GM12878 (cell line): ENCODE measurements around the gene ITGA2. TPM values are rescaled to one million over a fixed set of nuclear protein-coding genes. Genes with fewer than 3 reads are reported as not detected.

Source experiments
- BCL11A ChIP-seq: IDR thresholded peaks from 2 replicates; pipeline ENCODE4 v1.6.1; 2011; ENCODE audit warnings: low read depth, low read length
- BCLAF1 ChIP-seq: fragments of 450-650 bp; IDR thresholded peaks from 2 replicates; pipeline ENCODE4 v1.6.1; 2017; ENCODE audit warnings: antibody characterized with exemption, mild to moderate bottlenecking, moderate library complexity
- CHD1 ChIP-seq: IDR thresholded peaks from 2 replicates; pipeline ENCODE4 v1.6.1; 2012; ENCODE audit warnings: low read depth, low read length, improper control_type of control experiment
- CHD2 ChIP-seq: IDR thresholded peaks from 2 replicates; pipeline ENCODE4 v1.6.1; 2011; ENCODE audit warnings: low read depth, low read length, improper control_type of control experiment, borderline replicate concordance
- NRF1 ChIP-seq: conservative IDR thresholded peaks from 2 replicates; pipeline ENCODE4 v1.6.1; 2011; ENCODE audit warnings: mild to moderate bottlenecking, low read depth, low read length, improper control_type of control experiment
- SMAD1 ChIP-seq: fragments of 450-650 bp; IDR thresholded peaks from 2 replicates; pipeline ENCODE4 v1.6.1; 2018; ENCODE audit warnings: mild to moderate bottlenecking, low read depth; ENCODE audit not compliant: partially characterized antibody
- TBL1XR1 ChIP-seq: IDR thresholded peaks from 2 replicates; pipeline ENCODE4 v1.6.1; 2012; ENCODE audit warnings: low read depth, low read length, improper control_type of control experiment
- TCF3 ChIP-seq: IDR thresholded peaks from 2 replicates; pipeline ENCODE4 v1.6.1; 2012; ENCODE audit warnings: low read depth, mild to moderate bottlenecking, low read length, borderline replicate concordance; ENCODE audit not compliant: insufficient read depth
- ZBTB33 ChIP-seq: fragments of 450-650 bp; IDR thresholded peaks from 2 replicates; pipeline ENCODE4 v1.6.1; 2017; ENCODE audit warnings: mild to moderate bottlenecking
- ZNF217 ChIP-seq: fragments of 450-650 bp; IDR thresholded peaks from 2 replicates; pipeline ENCODE4 v1.6.1; 2017; ENCODE audit warnings: antibody characterized with exemption, mild to moderate bottlenecking
- ZZZ3 ChIP-seq: IDR thresholded peaks from 2 replicates; pipeline ENCODE4 v1.6.1; 2011; ENCODE audit warnings: low read depth; ENCODE audit not compliant: control insufficient read depth, insufficient read length
- polyA plus RNA-seq, 11 experiments: library from polyadenylated mRNA; depleted of rRNA in 4 of 11; unstranded in 6 of 11; stranded (reverse) in 5 of 11; fragments of >200 nt; fragmentation: Nextera tagmentation in 4 of 11; fragmentation: Illumina TruSeq in 1 of 11; extraction: Ambion mirVana in 4 of 11; extraction: Trizol in 1 of 11; gene quantifications; 1 replicate in 1 of 11; 2 replicates in 10 of 11; pipeline versions ENCODE4 v1.2.1 to v1.2.3, GENCODE V29; 2011 to 2016; ENCODE audit warnings: inconsistent platforms in 2 of 11, missing spikeins in 2 of 11, low read depth in 1 of 11
- total RNA-seq, 4 experiments: library from RNA; depleted of rRNA in 3 of 4; stranded (reverse); fragments of >200 nt in 3 of 4; fragmentation: Illumina TruSeq in 1 of 4; extraction: Trizol in 1 of 4; gene quantifications; 2 replicates each; pipeline versions ENCODE4 v1.2.1 to v1.2.3, GENCODE V29; 2013 to 2021
- TF ChIP-seq, protein P1 (sequence below): fragments of 450-650 bp; formaldehyde crosslinking; IDR thresholded peaks from 2 replicates; pipeline ENCODE4 v1.4.0; 2020; ENCODE audit warnings: mild to moderate bottlenecking, moderate library complexity

Gene ITGA2
- total and polyA plus RNA-seq, 10 of the 15 experiments (the other 5 are each of a cell fraction or from before 2014, with no cell fraction given), result under 0.01 to 0.13 (median 0.03) TPM; not detected in 6

- TF ChIP-seq ZZZ3, result no peak
- TF ChIP-seq TBL1XR1, result no peak
- peak; percentile 46; the same call in 1 of the 2 replicates for TF ChIP-seq BCL11A
- TF ChIP-seq, protein P1, sequence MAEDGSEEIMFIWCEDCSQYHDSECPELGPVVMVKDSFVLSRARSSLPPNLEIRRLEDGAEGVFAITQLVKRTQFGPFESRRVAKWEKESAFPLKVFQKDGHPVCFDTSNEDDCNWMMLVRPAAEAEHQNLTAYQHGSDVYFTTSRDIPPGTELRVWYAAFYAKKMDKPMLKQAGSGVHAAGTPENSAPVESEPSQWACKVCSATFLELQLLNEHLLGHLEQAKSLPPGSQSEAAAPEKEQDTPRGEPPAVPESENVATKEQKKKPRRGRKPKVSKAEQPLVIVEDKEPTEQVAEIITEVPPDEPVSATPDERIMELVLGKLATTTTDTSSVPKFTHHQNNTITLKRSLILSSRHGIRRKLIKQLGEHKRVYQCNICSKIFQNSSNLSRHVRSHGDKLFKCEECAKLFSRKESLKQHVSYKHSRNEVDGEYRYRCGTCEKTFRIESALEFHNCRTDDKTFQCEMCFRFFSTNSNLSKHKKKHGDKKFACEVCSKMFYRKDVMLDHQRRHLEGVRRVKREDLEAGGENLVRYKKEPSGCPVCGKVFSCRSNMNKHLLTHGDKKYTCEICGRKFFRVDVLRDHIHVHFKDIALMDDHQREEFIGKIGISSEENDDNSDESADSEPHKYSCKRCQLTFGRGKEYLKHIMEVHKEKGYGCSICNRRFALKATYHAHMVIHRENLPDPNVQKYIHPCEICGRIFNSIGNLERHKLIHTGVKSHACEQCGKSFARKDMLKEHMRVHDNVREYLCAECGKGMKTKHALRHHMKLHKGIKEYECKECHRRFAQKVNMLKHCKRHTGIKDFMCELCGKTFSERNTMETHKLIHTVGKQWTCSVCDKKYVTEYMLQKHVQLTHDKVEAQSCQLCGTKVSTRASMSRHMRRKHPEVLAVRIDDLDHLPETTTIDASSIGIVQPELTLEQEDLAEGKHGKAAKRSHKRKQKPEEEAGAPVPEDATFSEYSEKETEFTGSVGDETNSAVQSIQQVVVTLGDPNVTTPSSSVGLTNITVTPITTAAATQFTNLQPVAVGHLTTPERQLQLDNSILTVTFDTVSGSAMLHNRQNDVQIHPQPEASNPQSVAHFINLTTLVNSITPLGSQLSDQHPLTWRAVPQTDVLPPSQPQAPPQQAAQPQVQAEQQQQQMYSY (CRISPR knock-in tag), result no peak
- TF ChIP-seq SMAD1, result no peak
- TF ChIP-seq ZNF217, result no peak
- no peak for TF ChIP-seq NRF1
- TF ChIP-seq ZBTB33, result no peak
- TF ChIP-seq BCLAF1, result no peak
- TF ChIP-seq CHD2, result no peak
- TF ChIP-seq CHD1, result no peak
- no peak for TF ChIP-seq TCF3
Measured at GRCh38 chr5:53023969-53024368, 34.8 kb downstream of the ITGA2 start (continued).
